Measurements from ENCODE around the gene MYD88. TPM values are rescaled to one million over a fixed set of nuclear protein-coding genes. Genes with fewer than 3 reads are reported as not detected.

Gene MYD88
- total RNA-seq, 1 experiment from 2014 or later: 8.3 TPM

- no peak for DNase-seq (ENCODE audit: extremely low read depth, low read depth)
These were observed 26.6 kb upstream of the MYD88 start for GRCh38 chr3:38111696-38112377.

GRCh38 chr3:38112378-38112761, 26.1 kb upstream of the MYD88 start:
- no peak for DNase-seq (ENCODE audit: extremely low read depth, low read depth)

- DNase-seq (ENCODE audit: extremely low read depth, low read depth): no peak
These were observed 24.2 kb upstream of the MYD88 start for GRCh38 chr3:38114052-38114874.

- no peak for DNase-seq (ENCODE audit: extremely low read depth, low read depth)
These were observed 23.4 kb upstream of the MYD88 start for GRCh38 chr3:38114875-38115644.

GRCh38 chr3:38115645-38116427, 22.6 kb upstream of the MYD88 start:
- DNase-seq (ENCODE audit: extremely low read depth, low read depth): no peak

- DNase-seq (ENCODE audit: extremely low read depth, low read depth): no peak
These were observed 21.8 kb upstream of the MYD88 start for GRCh38 chr3:38116471-38117162.

- no peak for DNase-seq (ENCODE audit: extremely low read depth, low read depth)
These were observed 21.2 kb upstream of the MYD88 start for GRCh38 chr3:38117163-38117716.

- peak; percentile 51 for DNase-seq (ENCODE audit: extremely low read depth, low read depth)
These were observed 20.6 kb upstream of the MYD88 start for GRCh38 chr3:38117748-38118420.

GRCh38 chr3:38118421-38119247, 19.8 kb upstream of the MYD88 start:
- DNase-seq (ENCODE audit: extremely low read depth, low read depth): no peak

- no peak for DNase-seq (ENCODE audit: extremely low read depth, low read depth)
These were observed 19.3 kb upstream of the MYD88 start for GRCh38 chr3:38119248-38119544.

- DNase-seq (ENCODE audit: extremely low read depth, low read depth): no peak
These were observed 18.4 kb upstream of the MYD88 start for GRCh38 chr3:38119821-38120692.

GRCh38 chr3:38120693-38121450, 17.6 kb upstream of the MYD88 start:
- DNase-seq (ENCODE audit: extremely low read depth, low read depth): no peak

- no peak for DNase-seq (ENCODE audit: extremely low read depth, low read depth)
These were observed 17.0 kb upstream of the MYD88 start for GRCh38 chr3:38121451-38121831.

GRCh38 chr3:38121832-38122461, 16.5 kb upstream of the MYD88 start:
- no peak for DNase-seq (ENCODE audit: extremely low read depth, low read depth)

- no peak for DNase-seq (ENCODE audit: extremely low read depth, low read depth)
These were observed 15.7 kb upstream of the MYD88 start for GRCh38 chr3:38122712-38123290.

All from NCI-H460 (cell line).